Kidney glomerular epithelial cell (primary cell): ENCODE measurements around the gene FANCC.

Experiments used
- DNase-seq: peaks from one replicate; lab custom pipeline; 2025; lab: John Stamatoyannopoulos, UW

FANCC gene, protein sequence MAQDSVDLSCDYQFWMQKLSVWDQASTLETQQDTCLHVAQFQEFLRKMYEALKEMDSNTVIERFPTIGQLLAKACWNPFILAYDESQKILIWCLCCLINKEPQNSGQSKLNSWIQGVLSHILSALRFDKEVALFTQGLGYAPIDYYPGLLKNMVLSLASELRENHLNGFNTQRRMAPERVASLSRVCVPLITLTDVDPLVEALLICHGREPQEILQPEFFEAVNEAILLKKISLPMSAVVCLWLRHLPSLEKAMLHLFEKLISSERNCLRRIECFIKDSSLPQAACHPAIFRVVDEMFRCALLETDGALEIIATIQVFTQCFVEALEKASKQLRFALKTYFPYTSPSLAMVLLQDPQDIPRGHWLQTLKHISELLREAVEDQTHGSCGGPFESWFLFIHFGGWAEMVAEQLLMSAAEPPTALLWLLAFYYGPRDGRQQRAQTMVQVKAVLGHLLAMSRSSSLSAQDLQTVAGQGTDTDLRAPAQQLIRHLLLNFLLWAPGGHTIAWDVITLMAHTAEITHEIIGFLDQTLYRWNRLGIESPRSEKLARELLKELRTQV

GRCh38 chr9:95317119-95317892 lies at the start of gene FANCC:
TSS of gene FANCC (minus strand) at chr9:95317709. CDS start at chr9:95249291, 68,418 bp downstream.
- DNase-seq = peak; percentile 84

GRCh38 chr9:95366731-95367325 lies 49.3 kb upstream of the FANCC start:
- no peak for DNase-seq

GRCh38 chr9:95365766-95366165 lies 48.3 kb upstream of the FANCC start:
- DNase-seq = no peak

- DNase-seq = no peak
Observed at GRCh38 chr9:95363051-95363841, 45.7 kb upstream of the FANCC start.

GRCh38 chr9:95360866-95361265 lies 43.4 kb upstream of the FANCC start:
- DNase-seq = no peak

DNA sequence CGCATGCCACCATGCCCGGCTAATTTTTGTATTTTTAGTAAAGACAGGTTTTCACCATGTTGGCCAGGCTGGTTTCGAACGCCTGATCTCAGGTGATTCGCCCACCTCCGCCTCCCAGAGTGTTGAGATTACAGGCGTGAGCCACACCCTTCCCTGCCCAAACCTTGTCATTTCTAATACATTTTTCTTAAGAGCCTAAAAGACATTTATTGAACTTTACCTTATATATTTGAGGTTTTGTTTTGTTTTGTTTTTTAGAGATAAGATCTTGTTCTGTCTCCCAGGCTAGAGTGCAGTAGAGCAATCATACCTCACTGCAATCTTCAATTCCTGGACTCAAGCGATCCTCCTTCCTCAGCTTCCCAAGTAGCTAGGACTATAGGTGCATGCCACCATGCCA lies 39.8 kb upstream of the FANCC start:
- DNase-seq = no peak

DNA sequence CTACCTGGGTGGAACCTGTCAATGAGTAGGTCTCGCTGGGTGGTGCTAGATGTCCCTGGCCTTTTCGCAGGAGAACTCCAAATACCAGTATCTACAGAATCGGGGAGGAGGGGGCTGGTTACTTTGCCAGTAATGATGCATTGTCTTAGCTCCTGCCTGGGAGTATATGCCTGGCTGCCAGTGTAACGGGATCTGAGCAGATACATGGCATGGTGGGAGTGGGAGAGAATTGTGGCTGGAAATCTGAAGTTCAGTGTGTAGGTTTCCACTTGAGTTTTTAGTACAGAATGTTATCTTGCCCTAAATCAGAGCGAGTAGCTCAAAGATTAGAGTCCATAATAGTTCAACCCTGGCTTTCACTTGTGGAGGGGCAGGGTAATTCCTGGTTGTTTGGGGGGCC lies 38.0 kb upstream of the FANCC start:
- no peak for DNase-seq

- no peak for DNase-seq
Observed at GRCh38 chr9:95351051-95351450, 33.5 kb upstream of the FANCC start.

DNA sequence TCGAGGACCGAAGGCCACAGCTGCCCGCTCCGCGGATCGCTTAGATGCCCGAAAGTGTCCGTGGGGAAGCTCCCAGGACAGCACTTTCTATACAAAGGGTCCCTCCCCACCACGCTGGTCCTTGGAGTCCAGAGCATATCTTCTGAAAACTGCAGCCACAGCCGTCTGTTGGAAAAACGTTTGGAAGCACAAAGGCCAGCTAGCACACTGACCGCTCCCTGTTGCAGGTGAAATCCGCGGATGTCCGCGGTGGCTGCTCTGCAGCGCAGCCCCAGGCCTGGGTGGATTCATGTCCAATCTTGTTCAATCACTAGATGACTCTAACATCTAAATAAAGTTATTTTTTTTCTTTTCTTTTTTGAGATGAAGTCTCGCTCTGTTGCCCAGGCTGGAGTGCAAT lies 32.8 kb upstream of the FANCC start:
- no peak for DNase-seq

- DNase-seq = no peak
Observed at GRCh38 chr9:95349091-95350038, 31.9 kb upstream of the FANCC start.

- DNase-seq = no peak
Observed at GRCh38 chr9:95346021-95346420, 28.5 kb upstream of the FANCC start.

- no peak for DNase-seq
Observed at GRCh38 chr9:95344735-95345325, 27.3 kb upstream of the FANCC start.

GRCh38 chr9:95343725-95344287 lies 26.3 kb upstream of the FANCC start:
- no peak for DNase-seq

DNA sequence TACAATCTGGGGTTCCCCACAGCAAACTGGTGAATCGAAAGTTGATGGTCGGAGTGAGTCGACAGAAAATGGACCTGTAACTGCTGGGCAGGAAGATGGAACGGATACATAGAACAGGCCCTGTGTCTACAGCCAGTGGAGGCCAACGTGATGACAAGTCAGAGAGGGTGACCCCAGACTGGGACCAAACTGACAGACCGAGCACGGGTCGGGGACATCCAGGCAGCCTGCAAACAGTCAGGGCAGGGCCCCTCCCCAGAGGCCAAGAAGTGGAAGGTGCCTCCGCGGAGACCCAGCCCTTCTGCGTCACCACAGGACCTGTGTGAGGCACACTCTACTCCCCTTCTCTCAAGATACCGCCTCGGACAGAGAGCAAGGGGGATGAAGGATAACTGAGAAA lies 25.1 kb upstream of the FANCC start:
- no peak for DNase-seq

DNA sequence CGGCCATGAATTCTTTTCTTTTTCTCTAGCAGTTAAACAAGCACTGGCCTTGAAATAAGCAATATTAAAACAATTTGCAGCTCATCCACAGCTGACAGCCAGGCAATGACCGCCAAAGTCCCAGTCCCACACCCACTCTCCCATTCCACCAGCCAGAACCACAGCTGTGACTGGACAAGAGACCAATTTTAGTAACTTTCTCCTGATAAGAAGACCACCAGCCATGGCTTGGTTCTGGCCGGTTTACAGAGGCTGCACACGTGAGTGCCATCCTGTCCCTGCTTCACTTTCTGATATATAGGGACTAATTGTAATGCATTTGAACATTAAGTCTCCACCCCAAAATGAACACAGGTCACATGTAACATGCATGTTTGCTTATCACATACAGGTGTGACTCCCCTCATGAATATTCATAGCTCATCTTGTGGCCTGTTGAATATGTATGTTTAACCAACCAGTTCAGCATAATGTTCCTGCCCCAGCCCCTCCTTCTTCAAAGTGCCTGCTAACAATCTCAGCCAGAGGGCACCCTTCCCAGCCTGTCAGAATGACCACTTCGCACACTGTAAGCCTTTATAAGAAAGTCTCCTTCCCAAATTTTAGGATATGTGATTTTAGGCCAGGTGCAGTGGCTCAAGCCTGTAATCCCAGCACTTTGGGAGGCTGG lies 23.9 kb upstream of the FANCC start:
- no peak for DNase-seq

GRCh38 chr9:95338243-95338642 lies 20.7 kb upstream of the FANCC start:
- no peak for DNase-seq

DNA sequence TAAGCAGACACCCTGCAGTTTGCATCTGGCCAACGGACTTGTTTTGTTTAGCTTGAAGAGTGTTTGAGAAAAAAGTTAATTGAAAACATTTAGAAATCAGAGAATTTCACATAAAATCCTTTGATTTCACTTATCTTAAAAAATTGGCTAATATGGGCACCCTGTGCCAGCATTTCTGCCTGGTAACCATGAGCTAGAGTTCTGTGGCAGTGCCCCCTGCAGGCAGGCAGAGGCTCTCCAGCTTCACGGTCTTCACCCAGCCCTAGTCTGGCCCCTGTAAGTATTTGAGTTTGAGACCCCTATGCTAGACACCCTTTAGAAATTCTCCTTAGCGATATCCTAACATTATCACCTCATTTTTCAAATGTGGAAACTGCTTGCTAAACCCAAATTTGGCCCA lies 18.8 kb upstream of the FANCC start:
- DNase-seq = no peak

- DNase-seq = no peak
Observed at GRCh38 chr9:95333426-95333825, 15.9 kb upstream of the FANCC start.

GRCh38 chr9:95332860-95333259 lies 15.4 kb upstream of the FANCC start:
- no peak for DNase-seq
